Lower lobe of right lung (tissue), 2 donors: Measurements from ENCODE around the gene CCDC68. TPM values are rescaled to one million over a fixed set of nuclear protein-coding genes. Genes with fewer than 3 reads are reported as not detected.

Source experiments
- ATAC-seq, 2 donors: fragments of 200-7000 bp; cut with Tn5 transposase; one replicate each; pipeline ENCODE4 v1.9.1; 2020 to 2022; ENCODE audit warnings: mild to moderate bottlenecking in 2 of 2, moderate library complexity in 2 of 2
- DNase-seq: peaks from one replicate; pipeline ENCODE4 v3.0.0-alpha.2; 2020
- H3K27ac ChIP-seq: fragments of 200-600 bp; one replicate; pipeline ENCODE4 v1.8.0; 2022
- H3K27me3 ChIP-seq: fragments of 200-600 bp; one replicate; pipeline ENCODE4 v1.8.0; 2022; ENCODE audit warnings: low read depth
- H3K36me3 ChIP-seq: fragments of 200-600 bp; one replicate; pipeline ENCODE4 v1.8.0; 2022; ENCODE audit warnings: mild to moderate bottlenecking
- H3K4me1 ChIP-seq: fragments of 200-600 bp; one replicate; pipeline ENCODE4 v1.8.0; 2022
- H3K4me3 ChIP-seq: fragments of 200-600 bp; one replicate; pipeline ENCODE4 v1.8.0; 2022; ENCODE audit warnings: mild to moderate bottlenecking
- H3K9me3 ChIP-seq: fragments of 200-600 bp; one replicate; pipeline ENCODE4 v1.8.0; 2022
- CTCF ChIP-seq: fragments of 200-600 bp; IDR thresholded peaks from one replicate; pipeline ENCODE4 v1.8.0; 2022; ENCODE audit warnings: antibody characterized with exemption, mild to moderate bottlenecking
- intact Hi-C: fragments of 100-400 bp; cut with DNase I; formaldehyde crosslinking; loops from one replicate; pipeline ENCODE4 v1.11.0; 2022
- total RNA-seq: library from RNA; stranded (reverse); fragmentation: NEBNext Ultra II Directional; extraction: Animal tissue kit (Norgen Biotek cat#: 25700); gene quantifications from one replicate; pipeline ENCODE4 v1.2.1, GENCODE V29; 2021
- donor health status: DM: no; HTN: yes; CAD: no; lungs with severe emphysema.

CCDC68 gene
- total RNA-seq, 1 donor from 2014 or later, result 20.2 TPM

DNA sequence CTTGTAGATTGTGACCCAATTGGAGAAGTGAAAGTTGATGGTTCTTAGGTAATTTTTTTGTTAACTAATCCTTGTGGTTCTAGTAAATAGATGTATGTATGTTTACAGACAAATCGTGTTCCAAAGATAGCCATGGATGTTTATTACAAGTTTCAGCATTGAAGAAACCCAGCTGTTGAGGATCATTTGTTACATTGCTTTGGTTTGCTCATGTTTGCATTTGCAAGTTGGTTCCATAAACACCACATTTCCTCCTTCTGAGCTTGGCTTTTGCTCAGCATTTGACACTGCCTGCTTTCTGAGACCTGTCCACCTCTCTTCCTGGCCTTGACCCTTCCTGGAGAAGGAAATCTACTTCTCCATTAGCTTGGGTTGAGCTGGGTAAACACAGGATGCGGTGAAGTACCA, 1.8 kb upstream of the CCDC68 start:
- no peak for DNase-seq
- no peak for ATAC-seq
- Histone ChIP-seq H3K27ac (no peak overlapping the region), H3K4me3 (no peak overlapping the region), H3K9me3 (no peaks in the 10 kb centered on the region), H3K27me3 (no peaks in the 10 kb centered on the region), H3K4me1 (peaks cover 29% of the 10 kb centered on the region), H3K36me3 (no peaks in the 10 kb centered on the region)
- intact Hi-C loops, result no loop called here
- TF ChIP-seq CTCF, result no peak

DNA sequence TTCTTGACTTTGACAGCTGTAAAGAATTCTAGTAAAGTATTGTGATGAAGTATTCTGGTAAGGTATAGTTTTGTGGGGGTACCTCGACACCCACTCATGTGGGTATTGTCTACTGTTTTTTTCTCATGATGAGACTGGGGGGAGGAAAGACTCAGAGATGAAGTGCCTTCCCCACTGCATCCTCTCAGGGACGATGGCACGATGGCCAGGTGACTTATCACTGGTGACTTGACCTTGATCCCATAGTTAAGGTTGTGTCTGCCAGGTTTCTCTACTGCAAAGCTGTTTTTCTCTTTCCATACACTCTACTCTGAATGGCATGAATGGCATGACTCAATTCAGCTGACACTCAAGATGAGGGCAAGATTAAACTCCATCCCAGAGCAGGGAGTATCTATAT, 936 bp upstream of the CCDC68 start:
- Histone ChIP-seq H3K4me3 (no peak overlapping the region), H3K36me3 (no peaks in the 10 kb centered on the region), H3K4me1 (peaks cover 29% of the 10 kb centered on the region), H3K27me3 (no peaks in the 10 kb centered on the region), H3K27ac (peak overlapping the region; percentile 8), H3K9me3 (no peaks in the 10 kb centered on the region)
- no peak for TF ChIP-seq CTCF
- DNase-seq, result no peak
- no peak for ATAC-seq
- intact Hi-C loops, result no loop called here

DNA sequence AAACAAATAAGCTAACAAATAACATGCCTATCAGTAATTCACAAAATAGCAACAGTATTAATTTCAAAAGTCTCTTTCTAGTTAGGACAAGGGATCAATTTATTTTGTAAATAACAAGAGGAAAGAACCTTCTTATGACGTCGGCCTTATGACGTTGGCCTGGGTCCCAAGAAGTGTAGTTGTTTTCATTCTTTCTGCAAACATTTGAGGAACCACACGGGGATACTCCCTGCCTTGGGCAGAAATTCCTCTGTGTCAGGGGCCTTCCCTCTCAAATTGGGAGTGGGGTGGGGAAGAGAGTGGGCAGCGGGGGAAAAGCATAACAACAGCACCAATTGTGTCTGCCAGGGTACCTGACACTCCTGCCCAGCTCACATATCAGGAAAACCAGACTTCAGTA, 1.3 kb downstream of the CCDC68 start:
- Histone ChIP-seq H3K36me3 (no peaks in the 10 kb centered on the region), H3K9me3 (no peaks in the 10 kb centered on the region), H3K4me1 (peaks cover 20% of the 10 kb centered on the region), H3K4me3 (peak overlapping the region; percentile 67), H3K27ac (peak overlapping the region; percentile 39), H3K27me3 (no peaks in the 10 kb centered on the region)
- intact Hi-C loops, result no loop called here
- no peak for DNase-seq
- no peak for TF ChIP-seq CTCF
- ATAC-seq, result peak; percentile 27 to 68

- H3K4me3 ChIP-seq, result peak overlapping the region; percentile 67
- no peak for DNase-seq
- H3K27me3 ChIP-seq, result no peaks in the 10 kb centered on the region
- H3K36me3 ChIP-seq, result no peaks in the 10 kb centered on the region
- no peak for TF ChIP-seq CTCF
- H3K9me3 ChIP-seq, result no peaks in the 10 kb centered on the region
- H3K27ac ChIP-seq, result peak overlapping the region; percentile 39
- no peak for ATAC-seq
- peaks cover 20% of the 10 kb centered on the region for H3K4me1 ChIP-seq
- intact Hi-C loops, result no loop called here
These were observed 1.9 kb downstream of the CCDC68 start for GRCh38 chr18:54957296-54957832.

DNA sequence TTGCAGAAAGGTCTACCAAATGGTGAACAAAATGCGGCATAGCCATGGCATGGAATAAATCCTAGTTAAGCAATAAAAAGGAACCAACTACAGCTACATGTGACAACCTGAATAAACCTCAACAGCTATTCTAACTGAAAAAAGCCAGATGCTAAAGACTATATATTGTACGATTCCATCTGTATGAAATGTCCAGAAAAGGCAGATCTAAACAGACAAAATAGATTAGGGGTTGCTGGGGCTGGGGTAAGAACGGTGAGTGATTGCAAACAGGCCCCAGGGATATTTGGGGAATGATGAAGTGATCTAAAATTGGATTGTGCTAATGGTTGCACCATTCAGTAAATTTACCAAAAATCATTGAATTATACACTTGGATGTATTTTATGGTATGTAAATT, 2.8 kb downstream of the CCDC68 start:
- H3K4me3 ChIP-seq, result no peak overlapping the region
- H3K27ac ChIP-seq, result peak overlapping the region; percentile 7
- H3K27me3 ChIP-seq, result no peaks in the 10 kb centered on the region
- H3K9me3 ChIP-seq, result no peaks in the 10 kb centered on the region
- DNase-seq (no peak), ATAC-seq (no peak)
- no peak for TF ChIP-seq CTCF
- intact Hi-C loops, result no loop called here
- H3K4me1 ChIP-seq, result peaks cover 20% of the 10 kb centered on the region
- H3K36me3 ChIP-seq, result no peaks in the 10 kb centered on the region

DNA sequence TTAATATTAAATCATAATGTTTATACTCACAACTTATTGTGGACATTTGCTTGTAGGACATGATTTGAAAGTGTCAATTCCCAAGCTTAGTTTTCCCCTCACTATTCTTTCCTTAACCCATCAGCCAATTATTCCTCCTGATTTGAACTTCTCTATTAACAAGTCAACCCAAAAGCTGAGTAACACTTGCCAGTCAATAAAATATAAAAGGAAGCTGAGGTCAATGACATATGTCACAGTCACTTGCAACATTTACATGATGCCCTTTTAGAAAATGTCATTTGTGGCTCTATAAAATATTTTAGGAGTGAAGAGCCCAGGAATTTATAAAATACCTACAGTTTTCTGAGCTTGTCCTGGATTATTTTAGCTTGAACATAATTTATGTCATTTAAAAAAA, 7.2 kb downstream of the CCDC68 start:
- intact Hi-C loops, result no loop called here
- H3K4me1 ChIP-seq, result peaks cover 22% of the 10 kb centered on the region
- no peak for TF ChIP-seq CTCF
- no peak overlapping the region for H3K4me3 ChIP-seq
- no peak for ATAC-seq
- no peak overlapping the region for H3K27ac ChIP-seq
- no peaks in the 10 kb centered on the region for H3K36me3 ChIP-seq
- no peaks in the 10 kb centered on the region for H3K9me3 ChIP-seq
- H3K27me3 ChIP-seq, result no peaks in the 10 kb centered on the region
- no peak for DNase-seq
